Urinary bladder (tissue), 2 donors: Measurements from ENCODE around the gene PAFAH1B2. TPM values are rescaled to one million over a fixed set of nuclear protein-coding genes. Genes with fewer than 3 reads are reported as not detected.

Experiments
- polyA plus RNA-seq: library from polyadenylated mRNA; stranded (reverse); fragments of 200-250 nt; gene quantifications from one replicate; pipeline ENCODE4 v1.2.3, GENCODE V29; 2013
- total RNA-seq: library from RNA; depleted of rRNA; stranded (reverse); fragments of >200 nt; gene quantifications from one replicate; pipeline ENCODE4 v1.2.3, GENCODE V29; 2014
- donor health status: healthy.

PAFAH1B2 gene
- total and polyA plus RNA-seq, 2 donors, result 23.9 to 115 TPM

Other genes starting within 250 kb of the PAFAH1B2 start
- 24.0 TPM for gene SIK3, start 45.9 kb upstream of the PAFAH1B2 start, total RNA-seq
- 17.2 TPM for gene SIK3, start 45.9 kb upstream of the PAFAH1B2 start, polyA plus RNA-seq
- gene SIDT2, start 34.5 kb downstream of the PAFAH1B2 start, total RNA-seq, result 19.6 TPM
- gene SIDT2, start 34.5 kb downstream of the PAFAH1B2 start, polyA plus RNA-seq, result 31.6 TPM
- 2,727 TPM for gene TAGLN, start 55.1 kb downstream of the PAFAH1B2 start, total RNA-seq
- gene TAGLN, start 55.1 kb downstream of the PAFAH1B2 start, polyA plus RNA-seq, result 17,163 TPM
- 23.7 TPM for gene PCSK7, start 87.8 kb downstream of the PAFAH1B2 start, total RNA-seq
- 45.6 TPM for gene PCSK7, start 87.8 kb downstream of the PAFAH1B2 start, polyA plus RNA-seq
- 15.2 TPM for gene RNF214, start 88.4 kb downstream of the PAFAH1B2 start, total RNA-seq
- 14.5 TPM for gene RNF214, start 88.4 kb downstream of the PAFAH1B2 start, polyA plus RNA-seq
- gene BACE1-AS, start 147.1 kb downstream of the PAFAH1B2 start, total RNA-seq, result 4.5 TPM
- gene BACE1-AS, start 147.1 kb downstream of the PAFAH1B2 start, polyA plus RNA-seq, result 6.0 TPM
- gene BACE1, start 172.0 kb downstream of the PAFAH1B2 start, total RNA-seq, result 19.1 TPM
- 20.0 TPM for gene BACE1, start 172.0 kb downstream of the PAFAH1B2 start, polyA plus RNA-seq
- 29.0 TPM for gene CEP164, start 183.6 kb downstream of the PAFAH1B2 start, total RNA-seq
- 17.5 TPM for gene CEP164, start 183.6 kb downstream of the PAFAH1B2 start, polyA plus RNA-seq